GM12872 (cell line): ENCODE data around the gene ZNF410.
A peak's percentile ranks its signal among the peaks of the same experiment; 100 is the strongest.

Experiments used
- CTCF ChIP-seq: IDR thresholded peaks from 3 replicates; pipeline ENCODE4 v1.5.1; 2011; ENCODE audit warnings: low read depth, mild to moderate bottlenecking, low read length, moderate library complexity; ENCODE audit not compliant: insufficient read depth

Gene ZNF410

GRCh38 chr14:73851567-73852382 is 34.9 kb upstream of the ZNF410 start, which contains the start of gene PTGR2:
PTGR2 (plus strand) TSS chr14:73851831; CDS start chr14:73858863, 7,032 bp downstream.
- peak; percentile 27; the same call in 1 of the 3 replicates for TF ChIP-seq CTCF

GRCh38 chr14:73859145-73859544 is 27.5 kb upstream of the ZNF410 start:
- TF ChIP-seq CTCF = no peak

GRCh38 chr14:73861073-73861472 is 25.6 kb upstream of the ZNF410 start:
- TF ChIP-seq CTCF = no peak

GRCh38 chr14:73862480-73862879 is 24.2 kb upstream of the ZNF410 start:
- no peak for TF ChIP-seq CTCF

- TF ChIP-seq CTCF = no peak
Observed at GRCh38 chr14:73863209-73863608, 23.4 kb upstream of the ZNF410 start.

GRCh38 chr14:73865534-73866113 is 21.0 kb upstream of the ZNF410 start:
- no peak for TF ChIP-seq CTCF

- TF ChIP-seq CTCF = no peak
Observed at GRCh38 chr14:73870525-73871235, 16.0 kb upstream of the ZNF410 start.
